Esophagus muscularis mucosa (tissue), 4 donors: ENCODE results near the gene NFILZ. TPM values are rescaled to one million over a fixed set of nuclear protein-coding genes. Genes with fewer than 3 reads are reported as not detected.

Source experiments
- DNase-seq: peaks from one replicate; pipeline ENCODE4 v3.0.0-alpha.2; 2017; ENCODE audit errors: extremely low spot score
- H3K27ac ChIP-seq, 4 donors: fragments of 200-600 bp; sonication (generic); replicated peaks in 1 of 4; 1 replicate in 3 of 4; 2 replicates in 1 of 4; pipeline ENCODE4 v1.5.1; 2016 to 2019; ENCODE audit warnings: mild to moderate bottlenecking in 1 of 4
- H3K27me3 ChIP-seq, 4 donors: fragments of 200-600 bp; sonication (generic); one replicate each; pipeline versions ENCODE4 v1.5.1 to v1.6.0; 2016 to 2019
- H3K36me3 ChIP-seq, 4 donors: fragments of 200-600 bp; sonication (generic); one replicate each; pipeline ENCODE4 v1.5.1; 2016 to 2019
- H3K4me1 ChIP-seq, 4 donors: fragments of 200-600 bp; sonication (generic); one replicate each; pipeline ENCODE4 v1.5.1; 2016 to 2019
- H3K4me3 ChIP-seq, 4 donors: fragments of 200-600 bp; sonication (generic); 1 replicate in 2 of 4; 2 replicates in 2 of 4; pipeline ENCODE4 v1.5.1; 2016 to 2019; ENCODE audit warnings: mild to moderate bottlenecking in 4 of 4, moderate library complexity in 1 of 4
- H3K9me3 ChIP-seq, 4 donors: fragments of 200-600 bp; sonication (generic); 1 replicate in 3 of 4; 2 replicates in 1 of 4; pipeline ENCODE4 v1.5.1; 2016 to 2019
- EP300 ChIP-seq: sonication (generic); formaldehyde crosslinking; IDR thresholded peaks from one replicate; pipeline ENCODE4 v1.6.1; 2017; ENCODE audit warnings: antibody characterized with exemption
- POLR2A ChIP-seq: fragments of 450-650 bp; IDR thresholded peaks from one replicate; pipeline ENCODE4 v1.6.1; 2017; ENCODE audit warnings: antibody characterized with exemption, moderate library complexity, mild to moderate bottlenecking, low read depth
- POLR2AphosphoS5 ChIP-seq, 2 donors: sonication (generic); formaldehyde crosslinking; IDR thresholded peaks; one replicate each; pipeline ENCODE4 v1.6.1; 2017; ENCODE audit warnings: antibody characterized with exemption in 2 of 2
- WGBS: methylation state at CpG from one replicate; pipeline ENCODE4 v1.1.5; 2018; 5-methylcytosine and 5-hydroxymethylcytosine counted together
- intact Hi-C: fragments of 100-400 bp; cut with DNase I; formaldehyde crosslinking; loops from one replicate; pipeline ENCODE4 v1.15.1; 2023
- total RNA-seq, 4 donors: library from RNA; depleted of rRNA; stranded (reverse); fragments of >200 nt; gene quantifications; one replicate each; pipeline versions ENCODE4 v1.1.0 to v1.2.1, GENCODE V29; 2016
- TF ChIP-seq, protein P1 (sequence below), 3 experiments: fragments of 200-600 bp in 2 of 3; fragments of 450-650 bp in 1 of 3; sonication (generic) in 2 of 3; IDR thresholded peaks; one replicate each; pipeline ENCODE4 v1.5.1; 2017 to 2019; ENCODE audit warnings: antibody characterized with exemption in 3 of 3, mild to moderate bottlenecking in 2 of 3, moderate library complexity in 1 of 3

Gene NFILZ
- total RNA-seq, 4 donors from 2014 or later, result not detected

DNA sequence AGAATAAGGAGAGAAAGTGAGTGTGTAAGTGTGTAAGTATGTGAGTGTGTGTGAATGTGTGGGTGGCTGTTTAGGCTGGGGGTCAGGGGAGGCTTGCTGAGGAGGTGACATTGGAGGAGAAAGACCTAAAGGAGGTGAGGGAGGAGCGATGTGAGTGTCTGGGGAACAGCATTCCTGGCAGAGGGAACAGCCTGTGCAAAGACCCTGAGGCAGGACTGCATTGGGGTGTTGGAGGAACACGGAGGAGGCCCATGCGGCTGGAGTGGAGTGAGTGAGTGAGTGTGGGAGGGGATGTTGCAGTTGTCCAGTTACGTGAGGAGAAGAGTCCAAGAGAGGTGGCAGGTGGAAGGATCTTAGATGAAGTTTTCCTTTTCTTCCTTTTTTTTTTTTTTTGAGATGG lies 31.8 kb downstream of the NFILZ start:
- Histone ChIP-seq H3K36me3 (no peaks in the 10 kb centered on the region), H3K9me3 (no peaks in the 10 kb centered on the region), H3K27me3 (peaks cover 0 to 60% (median 0%) of the 10 kb centered on the region in 4 donors), H3K27ac (no peak overlapping the region), H3K4me1 (no peaks in the 10 kb centered on the region), H3K4me3 (no peak overlapping the region)
- TF ChIP-seq POLR2A (no peak), POLR2AphosphoS5 (IDR thresholded peaks at IDR 0.05) (no peak), EP300 (no peak)
- TF ChIP-seq, protein P1, sequence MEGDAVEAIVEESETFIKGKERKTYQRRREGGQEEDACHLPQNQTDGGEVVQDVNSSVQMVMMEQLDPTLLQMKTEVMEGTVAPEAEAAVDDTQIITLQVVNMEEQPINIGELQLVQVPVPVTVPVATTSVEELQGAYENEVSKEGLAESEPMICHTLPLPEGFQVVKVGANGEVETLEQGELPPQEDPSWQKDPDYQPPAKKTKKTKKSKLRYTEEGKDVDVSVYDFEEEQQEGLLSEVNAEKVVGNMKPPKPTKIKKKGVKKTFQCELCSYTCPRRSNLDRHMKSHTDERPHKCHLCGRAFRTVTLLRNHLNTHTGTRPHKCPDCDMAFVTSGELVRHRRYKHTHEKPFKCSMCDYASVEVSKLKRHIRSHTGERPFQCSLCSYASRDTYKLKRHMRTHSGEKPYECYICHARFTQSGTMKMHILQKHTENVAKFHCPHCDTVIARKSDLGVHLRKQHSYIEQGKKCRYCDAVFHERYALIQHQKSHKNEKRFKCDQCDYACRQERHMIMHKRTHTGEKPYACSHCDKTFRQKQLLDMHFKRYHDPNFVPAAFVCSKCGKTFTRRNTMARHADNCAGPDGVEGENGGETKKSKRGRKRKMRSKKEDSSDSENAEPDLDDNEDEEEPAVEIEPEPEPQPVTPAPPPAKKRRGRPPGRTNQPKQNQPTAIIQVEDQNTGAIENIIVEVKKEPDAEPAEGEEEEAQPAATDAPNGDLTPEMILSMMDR (IDR thresholded peaks at IDR 0.05), result no peak
- no peak for DNase-seq
- 55% methylated on average over 4 of the region's 4 CpGs for WGBS
- intact Hi-C loops, result no loop called here

GRCh38 chr19:8663920-8664670 lies 33.7 kb downstream of the NFILZ start:
- TF ChIP-seq EP300 (no peak), POLR2A (no peak), POLR2AphosphoS5 (IDR thresholded peaks at IDR 0.05) (no peak)
- TF ChIP-seq, protein P1 (IDR thresholded peaks at IDR 0.05), result no peak
- intact Hi-C loops, result no loop called here
- DNase-seq, result no peak
- H3K27ac ChIP-seq, result no peak overlapping the region
- no peak overlapping the region for H3K4me3 ChIP-seq
- WGBS, result 39% methylated on average over 16 of the region's 22 CpGs
- H3K36me3 ChIP-seq, result no peaks in the 10 kb centered on the region
- H3K9me3 ChIP-seq, result no peaks in the 10 kb centered on the region
- H3K4me1 ChIP-seq, result no peaks in the 10 kb centered on the region
- H3K27me3 ChIP-seq, result peaks cover 0 to 63% (median 0%) of the 10 kb centered on the region in 4 donors

DNA sequence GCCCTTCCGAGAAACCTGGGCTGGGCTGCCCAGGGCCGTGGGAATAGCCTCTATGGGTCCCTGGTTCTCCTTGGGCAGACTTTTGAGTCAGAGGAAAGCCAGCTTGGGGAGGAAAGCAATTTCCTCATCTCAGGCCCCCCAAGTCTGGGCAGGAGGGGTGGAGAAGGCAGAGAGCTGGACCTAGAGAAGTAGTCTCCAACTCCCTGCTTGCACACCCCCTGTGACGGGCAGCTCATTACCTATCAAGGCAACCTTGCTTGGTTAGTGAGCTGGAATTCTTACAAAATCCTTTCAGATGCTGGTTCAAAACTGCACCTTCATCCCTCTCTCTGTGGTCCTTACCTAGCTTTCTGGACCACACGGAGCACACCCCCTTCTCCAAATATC lies 34.2 kb downstream of the NFILZ start:
- 62% methylated on average over 4 of the region's 4 CpGs for WGBS
- Histone ChIP-seq H3K4me3 (no peak overlapping the region), H3K4me1 (no peaks in the 10 kb centered on the region), H3K9me3 (no peaks in the 10 kb centered on the region), H3K27me3 (peaks cover 0 to 58% (median 0%) of the 10 kb centered on the region in 4 donors), H3K36me3 (no peaks in the 10 kb centered on the region), H3K27ac (no peak overlapping the region)
- DNase-seq, result no peak
- intact Hi-C loops, result no loop called here
- TF ChIP-seq POLR2A (no peak), EP300 (no peak), POLR2AphosphoS5 (IDR thresholded peaks at IDR 0.05) (no peak)
- TF ChIP-seq, protein P1 (IDR thresholded peaks at IDR 0.05), result no peak

GRCh38 chr19:8665468-8666213 lies 35.2 kb downstream of the NFILZ start:
- Histone ChIP-seq H3K27ac (no peak overlapping the region), H3K4me3 (no peak overlapping the region), H3K9me3 (no peaks in the 10 kb centered on the region), H3K27me3 (peaks cover 0 to 52% (median 0%) of the 10 kb centered on the region in 4 donors), H3K36me3 (no peaks in the 10 kb centered on the region), H3K4me1 (no peaks in the 10 kb centered on the region)
- no peak for DNase-seq
- intact Hi-C loops, result no loop called here
- 78% methylated on average over 3 of the region's 3 CpGs for WGBS
- TF ChIP-seq POLR2A (no peak), EP300 (no peak), POLR2AphosphoS5 (IDR thresholded peaks at IDR 0.05) (no peak)
- TF ChIP-seq, protein P1 (IDR thresholded peaks at IDR 0.05), result no peak
